H1 (cell line): ENCODE measurements around the gene HCK. TPM values are rescaled to one million over a fixed set of nuclear protein-coding genes. Genes with fewer than 3 reads are reported as not detected.

Experiments
- ATF3 ChIP-seq: IDR thresholded peaks from 2 replicates; pipeline ENCODE4 v1.6.1; 2011; ENCODE audit warnings: low read depth, mild to moderate bottlenecking, low read length; ENCODE audit not compliant: insufficient read depth
- KDM5A ChIP-seq: fragments of 200-600 bp; IDR thresholded peaks from 2 replicates; pipeline ENCODE4 v1.7.1; 2012; ENCODE audit warnings: mild to moderate bottlenecking, low read length, inconsistent platforms, mixed read lengths
- polyA plus RNA-seq, 7 experiments: library from polyadenylated mRNA; depleted of rRNA in 3 of 7; stranded (reverse) in 5 of 7; unstranded in 2 of 7; fragments of >200 nt in 5 of 7; fragments of 200-250 nt in 2 of 7; gene quantifications; 1 replicate in 5 of 7; 2 replicates in 1 of 7; 4 replicates in 1 of 7; pipeline versions ENCODE4 v1.2.1 to v1.2.3, GENCODE V29; 2011 to 2013; ENCODE audit warnings: missing spikeins in 2 of 7, mixed read lengths in 2 of 7
- total RNA-seq: library from RNA; stranded (reverse); fragmentation: NEBNext Ultra II Directional; extraction: Animal tissue kit (Norgen Biotek cat#: 25700); gene quantifications from 2 replicates; pipeline ENCODE4 v1.2.1, GENCODE V29; 2021
- TF ChIP-seq, protein P1 (sequence below): IDR thresholded peaks from 2 replicates; pipeline ENCODE4 v1.6.1; 2012; ENCODE audit warnings: low read length, inconsistent platforms

Gene HCK
- total and polyA plus RNA-seq, 2 of the 8 experiments (the other 6 are each of a cell fraction or from before 2014, with no cell fraction given): 0.37 to 4.3 TPM

DNA sequence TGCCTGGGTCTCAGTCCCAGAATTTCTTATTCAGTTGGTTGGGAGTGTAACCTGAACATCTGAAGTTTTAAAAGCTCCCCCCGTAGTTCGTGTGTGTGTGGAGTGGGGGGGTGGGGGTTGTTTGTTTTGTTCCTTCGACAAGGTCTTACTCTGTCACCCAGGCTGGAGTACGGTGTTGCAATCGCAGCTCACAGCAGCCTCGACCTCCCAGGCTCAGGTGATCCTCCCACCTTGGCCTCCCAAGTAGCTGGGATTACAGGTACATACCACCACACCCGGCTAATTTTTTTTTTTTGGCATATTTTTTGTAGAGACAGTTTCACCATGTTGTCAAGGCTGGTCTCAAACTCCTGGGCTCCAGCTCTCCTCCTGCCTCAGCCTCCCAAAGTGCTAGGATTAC, 38.7 kb upstream of the HCK start (continued):
- TF ChIP-seq, protein P1, sequence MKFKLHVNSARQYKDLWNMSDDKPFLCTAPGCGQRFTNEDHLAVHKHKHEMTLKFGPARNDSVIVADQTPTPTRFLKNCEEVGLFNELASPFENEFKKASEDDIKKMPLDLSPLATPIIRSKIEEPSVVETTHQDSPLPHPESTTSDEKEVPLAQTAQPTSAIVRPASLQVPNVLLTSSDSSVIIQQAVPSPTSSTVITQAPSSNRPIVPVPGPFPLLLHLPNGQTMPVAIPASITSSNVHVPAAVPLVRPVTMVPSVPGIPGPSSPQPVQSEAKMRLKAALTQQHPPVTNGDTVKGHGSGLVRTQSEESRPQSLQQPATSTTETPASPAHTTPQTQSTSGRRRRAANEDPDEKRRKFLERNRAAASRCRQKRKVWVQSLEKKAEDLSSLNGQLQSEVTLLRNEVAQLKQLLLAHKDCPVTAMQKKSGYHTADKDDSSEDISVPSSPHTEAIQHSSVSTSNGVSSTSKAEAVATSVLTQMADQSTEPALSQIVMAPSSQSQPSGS: no peak
- TF ChIP-seq ATF3 (no peak), KDM5A (no peak)
- TF ChIP-seq, all 59 proteins: peak for 0
